ENCODE data around the gene CST7.

DNA sequence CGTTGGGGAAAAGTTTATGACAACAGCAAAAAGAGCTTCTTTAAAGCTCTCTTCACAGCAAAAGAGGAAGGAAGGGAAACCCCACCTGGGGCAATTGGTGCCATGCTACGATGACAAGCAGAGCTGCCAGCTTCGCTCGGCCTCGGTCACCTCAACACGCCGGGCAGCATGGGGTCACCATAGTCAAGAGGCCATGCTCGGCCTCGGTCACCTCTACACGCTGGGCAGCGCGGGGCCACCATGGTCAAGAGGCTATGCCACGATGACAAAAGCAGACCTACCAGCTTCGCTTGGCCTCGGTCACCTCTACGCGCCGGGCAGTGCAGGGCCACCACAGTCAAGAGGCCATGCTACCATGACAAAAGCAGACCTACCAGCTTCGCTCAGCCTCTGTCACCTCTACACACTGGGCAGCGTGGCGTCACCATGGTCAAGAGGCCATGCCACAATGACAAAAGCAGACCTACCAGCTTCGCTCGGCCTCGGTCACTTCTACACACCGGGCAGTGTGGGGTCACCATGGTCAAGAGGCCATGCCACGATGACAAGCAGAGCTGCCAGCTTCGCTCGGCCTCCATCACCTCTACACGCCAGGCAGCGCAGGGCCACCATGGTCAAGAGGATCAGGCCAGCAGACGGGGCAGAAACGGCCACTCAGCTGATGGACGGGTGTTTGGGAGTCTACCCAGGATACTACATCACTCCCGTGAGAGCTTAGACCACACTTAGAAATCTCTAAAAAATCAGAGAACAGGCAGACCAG, 31.4 kb downstream of the CST7 start:
- TF ChIP-seq, protein P1, sequence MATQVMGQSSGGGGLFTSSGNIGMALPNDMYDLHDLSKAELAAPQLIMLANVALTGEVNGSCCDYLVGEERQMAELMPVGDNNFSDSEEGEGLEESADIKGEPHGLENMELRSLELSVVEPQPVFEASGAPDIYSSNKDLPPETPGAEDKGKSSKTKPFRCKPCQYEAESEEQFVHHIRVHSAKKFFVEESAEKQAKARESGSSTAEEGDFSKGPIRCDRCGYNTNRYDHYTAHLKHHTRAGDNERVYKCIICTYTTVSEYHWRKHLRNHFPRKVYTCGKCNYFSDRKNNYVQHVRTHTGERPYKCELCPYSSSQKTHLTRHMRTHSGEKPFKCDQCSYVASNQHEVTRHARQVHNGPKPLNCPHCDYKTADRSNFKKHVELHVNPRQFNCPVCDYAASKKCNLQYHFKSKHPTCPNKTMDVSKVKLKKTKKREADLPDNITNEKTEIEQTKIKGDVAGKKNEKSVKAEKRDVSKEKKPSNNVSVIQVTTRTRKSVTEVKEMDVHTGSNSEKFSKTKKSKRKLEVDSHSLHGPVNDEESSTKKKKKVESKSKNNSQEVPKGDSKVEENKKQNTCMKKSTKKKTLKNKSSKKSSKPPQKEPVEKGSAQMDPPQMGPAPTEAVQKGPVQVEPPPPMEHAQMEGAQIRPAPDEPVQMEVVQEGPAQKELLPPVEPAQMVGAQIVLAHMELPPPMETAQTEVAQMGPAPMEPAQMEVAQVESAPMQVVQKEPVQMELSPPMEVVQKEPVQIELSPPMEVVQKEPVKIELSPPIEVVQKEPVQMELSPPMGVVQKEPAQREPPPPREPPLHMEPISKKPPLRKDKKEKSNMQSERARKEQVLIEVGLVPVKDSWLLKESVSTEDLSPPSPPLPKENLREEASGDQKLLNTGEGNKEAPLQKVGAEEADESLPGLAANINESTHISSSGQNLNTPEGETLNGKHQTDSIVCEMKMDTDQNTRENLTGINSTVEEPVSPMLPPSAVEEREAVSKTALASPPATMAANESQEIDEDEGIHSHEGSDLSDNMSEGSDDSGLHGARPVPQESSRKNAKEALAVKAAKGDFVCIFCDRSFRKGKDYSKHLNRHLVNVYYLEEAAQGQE (IDR thresholded peaks at IDR 0.05; ENCODE audit: low read depth, low read length): no peak
- TF ChIP-seq POLR2AphosphoS5 (IDR thresholded peaks at IDR 0.05; ENCODE audit: low read depth, low read length): no peak
- no peak for TF ChIP-seq ZBTB33 (IDR thresholded peaks at IDR 0.05; ENCODE audit: borderline replicate concordance, low read depth)
- TF ChIP-seq, protein P2, sequence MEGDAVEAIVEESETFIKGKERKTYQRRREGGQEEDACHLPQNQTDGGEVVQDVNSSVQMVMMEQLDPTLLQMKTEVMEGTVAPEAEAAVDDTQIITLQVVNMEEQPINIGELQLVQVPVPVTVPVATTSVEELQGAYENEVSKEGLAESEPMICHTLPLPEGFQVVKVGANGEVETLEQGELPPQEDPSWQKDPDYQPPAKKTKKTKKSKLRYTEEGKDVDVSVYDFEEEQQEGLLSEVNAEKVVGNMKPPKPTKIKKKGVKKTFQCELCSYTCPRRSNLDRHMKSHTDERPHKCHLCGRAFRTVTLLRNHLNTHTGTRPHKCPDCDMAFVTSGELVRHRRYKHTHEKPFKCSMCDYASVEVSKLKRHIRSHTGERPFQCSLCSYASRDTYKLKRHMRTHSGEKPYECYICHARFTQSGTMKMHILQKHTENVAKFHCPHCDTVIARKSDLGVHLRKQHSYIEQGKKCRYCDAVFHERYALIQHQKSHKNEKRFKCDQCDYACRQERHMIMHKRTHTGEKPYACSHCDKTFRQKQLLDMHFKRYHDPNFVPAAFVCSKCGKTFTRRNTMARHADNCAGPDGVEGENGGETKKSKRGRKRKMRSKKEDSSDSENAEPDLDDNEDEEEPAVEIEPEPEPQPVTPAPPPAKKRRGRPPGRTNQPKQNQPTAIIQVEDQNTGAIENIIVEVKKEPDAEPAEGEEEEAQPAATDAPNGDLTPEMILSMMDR (IDR thresholded peaks at IDR 0.05): no peak
- no peak for TF ChIP-seq YY1 (IDR thresholded peaks at IDR 0.05; ENCODE audit: low read depth)
- no peak for TF ChIP-seq SMC3 (IDR thresholded peaks at IDR 0.05; ENCODE audit: low read depth, low read length)
- TF ChIP-seq GABPA (IDR thresholded peaks at IDR 0.05; ENCODE audit: low read depth): no peak
- no peak for TF ChIP-seq CHD2 (IDR thresholded peaks at IDR 0.05; ENCODE audit: low read length, partially characterized antibody)
- no peak for TF ChIP-seq FOXM1 (IDR thresholded peaks at IDR 0.05; ENCODE audit: low read depth)
- TF ChIP-seq FOXJ3 (CRISPR knock-in tag; IDR thresholded peaks at IDR 0.05): no peak
- no peak for TF ChIP-seq RFX5 (IDR thresholded peaks at IDR 0.05; ENCODE audit: low read length)

Measured in SK-N-SH (cell line).